Middle frontal gyrus (tissue), 1 donor: ENCODE results near the gene ATF6B.
A peak's percentile ranks its signal among the peaks of the same experiment; 100 is the strongest.

Experiments
- DNase-seq: peaks from one replicate; pipeline ENCODE4 v3.0.0-alpha.2; 2015; ENCODE audit warnings: low spot score; ENCODE audit errors: extremely low spot score

Gene ATF6B

GRCh38 chr6:32127717-32128592 is at the start of gene ATF6B:
Gene ATF6B (minus strand): TSS chr6:32128246. CDS start chr6:32128207, 39 bp downstream.
- peak; percentile 99 for DNase-seq

- no peak for DNase-seq
These were observed 49.2 kb upstream of the ATF6B start for GRCh38 chr6:32177183-32177787.

DNA sequence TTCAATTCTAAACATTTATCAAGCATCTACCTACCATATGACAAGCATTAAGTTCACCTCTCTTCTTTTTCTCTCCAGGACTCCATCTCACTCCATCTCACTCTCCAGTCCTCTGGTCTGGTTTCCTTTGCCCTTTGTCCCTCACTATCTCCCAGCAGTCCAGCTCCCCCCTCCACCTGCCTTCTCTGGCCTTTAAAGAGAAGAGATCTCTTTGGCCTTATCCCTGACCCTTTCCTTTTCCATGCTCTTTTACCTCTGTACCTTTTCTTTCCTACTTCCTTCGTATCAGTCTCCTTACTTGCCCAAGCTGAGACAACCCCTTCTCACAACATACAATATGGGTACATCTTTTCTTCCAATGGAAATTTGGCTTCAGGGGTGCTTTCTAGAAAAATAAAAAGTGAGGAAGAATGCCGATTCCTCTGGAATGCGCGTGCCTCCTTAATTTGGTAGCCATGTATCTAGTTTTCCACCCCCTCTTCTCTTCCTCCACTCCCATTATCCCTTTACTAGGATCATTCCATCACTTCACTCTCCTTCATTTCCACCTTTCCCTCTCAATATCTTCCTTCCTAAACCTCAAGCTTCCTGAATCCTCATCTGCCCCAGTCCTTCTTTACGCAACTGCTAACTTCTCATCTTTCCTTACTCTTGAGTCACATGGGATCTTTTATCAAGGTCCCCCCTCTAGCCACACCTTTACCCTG is 48.6 kb upstream of the ATF6B start:
- DNase-seq = no peak

- DNase-seq = peak; percentile 93
These were observed 47.8 kb upstream of the ATF6B start, which contains the start of gene AGPAT1 for GRCh38 chr6:32175711-32176475. Gene AGPAT1 (minus strand): TSS chr6:32176084. CDS start chr6:32171496, 4,588 bp downstream.

GRCh38 chr6:32175322-32175710 is 47.3 kb upstream of the ATF6B start:
- no peak for DNase-seq

DNA sequence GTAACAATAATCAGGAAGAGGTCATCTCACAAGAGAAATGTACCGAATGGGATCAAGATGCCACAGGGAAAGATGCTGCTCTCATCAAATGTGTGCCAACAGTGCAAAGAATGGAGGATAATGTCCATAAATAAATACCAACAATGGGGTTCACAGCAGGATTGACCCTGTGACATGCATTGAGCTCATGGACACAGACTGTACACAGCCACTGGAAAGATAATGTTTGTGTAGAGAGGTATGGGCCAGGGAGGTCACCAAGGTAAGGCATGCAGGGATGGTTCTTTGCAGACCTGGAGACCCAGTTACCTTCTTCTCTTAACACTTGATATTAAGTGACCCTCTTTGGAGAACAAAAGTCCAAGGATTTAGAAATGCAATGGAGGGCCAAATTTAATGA is 46.4 kb upstream of the ATF6B start:
- no peak for DNase-seq

DNA sequence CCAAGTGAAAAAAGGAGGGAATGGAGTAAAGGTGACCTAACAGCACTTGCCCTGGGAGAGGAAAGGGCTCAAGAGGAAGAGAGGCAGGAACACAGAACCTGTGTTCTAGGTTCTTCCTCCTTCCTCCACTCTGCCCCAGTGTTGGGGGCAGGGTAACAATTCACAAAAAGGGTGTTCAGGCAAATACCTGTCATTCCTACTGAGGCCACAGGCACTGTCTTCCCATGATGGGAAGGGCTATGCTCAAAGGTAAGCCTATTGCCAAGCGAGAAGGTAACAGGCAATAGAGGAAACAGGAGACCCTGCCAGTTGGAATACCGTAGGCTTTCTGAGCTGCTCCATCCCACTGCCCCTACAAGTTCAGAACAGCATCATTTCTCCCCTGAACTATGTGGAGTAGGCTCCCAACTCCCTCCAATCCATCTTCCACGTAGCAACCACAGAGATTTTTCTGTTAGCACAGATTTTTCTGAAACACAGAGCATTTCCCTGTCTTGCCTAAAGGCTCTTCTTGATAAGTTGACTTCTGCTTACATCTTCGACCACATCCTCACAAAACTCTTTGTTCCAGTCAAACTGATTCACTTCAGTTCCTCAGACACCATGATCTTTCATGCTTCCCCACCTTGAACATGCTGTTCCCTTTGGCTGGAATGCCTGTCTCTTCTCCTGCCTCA is 45.1 kb upstream of the ATF6B start:
- no peak for DNase-seq

- no peak for DNase-seq
These were observed 43.2 kb upstream of the ATF6B start for GRCh38 chr6:32171234-32171633.

DNA sequence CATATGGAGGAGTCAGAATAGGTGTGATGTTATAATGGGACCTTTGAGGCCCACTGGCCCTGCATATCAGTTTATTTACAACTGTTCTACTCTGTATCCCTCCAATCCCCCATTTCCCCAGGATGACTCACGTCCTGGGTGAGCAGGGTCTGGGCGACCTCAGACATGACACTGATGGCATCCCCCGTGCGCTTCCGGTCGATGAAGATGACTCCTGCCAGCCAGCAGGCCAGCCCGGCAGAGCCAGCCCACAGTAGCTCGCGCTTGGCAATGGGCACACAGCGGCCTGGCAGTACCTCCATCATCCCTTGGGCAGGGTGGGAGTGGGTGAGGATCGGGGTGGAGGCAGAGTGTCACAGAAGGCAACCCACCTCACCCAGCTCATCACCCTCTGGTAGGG is 42.2 kb upstream of the ATF6B start:
- no peak for DNase-seq

- no peak for DNase-seq
These were observed 41.0 kb upstream of the ATF6B start for GRCh38 chr6:32168807-32169591.

GRCh38 chr6:32168350-32168749 is 40.3 kb upstream of the ATF6B start:
- no peak for DNase-seq

- no peak for DNase-seq
These were observed 39.8 kb upstream of the ATF6B start for GRCh38 chr6:32167761-32168262.

DNA sequence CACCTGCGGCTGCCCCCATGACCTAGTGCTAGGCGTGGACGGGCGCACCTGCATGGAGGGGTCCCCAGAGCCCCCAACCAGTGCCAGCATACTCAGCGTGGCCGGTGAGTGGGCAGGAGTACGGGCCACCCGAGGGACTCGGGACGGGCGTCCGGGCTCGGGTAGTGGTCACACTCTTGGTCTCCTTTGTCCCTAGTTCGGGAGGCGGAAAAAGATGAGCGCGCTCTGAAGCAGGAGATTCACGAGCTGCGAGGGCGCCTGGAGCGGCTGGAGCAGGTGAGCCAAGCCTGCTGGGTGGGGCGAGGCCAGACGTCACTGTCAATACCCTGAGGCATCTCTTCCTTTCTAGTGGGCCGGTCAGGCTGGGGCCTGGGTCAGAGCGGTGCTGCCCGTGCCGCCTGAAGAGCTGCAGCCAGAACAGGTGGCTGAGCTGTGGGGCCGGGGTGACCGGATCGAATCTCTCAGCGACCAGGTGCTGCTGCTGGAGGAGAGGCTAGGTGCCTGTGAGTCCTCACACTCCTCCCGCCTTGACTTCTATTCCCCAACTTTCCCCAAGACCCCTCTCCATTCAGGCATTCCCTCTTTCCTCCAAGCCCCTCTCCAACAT is 39.2 kb upstream of the ATF6B start:
- no peak for DNase-seq

GRCh38 chr6:32166411-32167061 is 38.5 kb upstream of the ATF6B start:
- DNase-seq = no peak

- DNase-seq = no peak
These were observed 36.2 kb upstream of the ATF6B start, which contains the start of gene EGFL8 for GRCh38 chr6:32164295-32164694. Gene EGFL8 (plus strand): TSS chr6:32164595. CDS start chr6:32166166, 1,571 bp downstream.

GRCh38 chr6:32163559-32164258 is 35.7 kb upstream of the ATF6B start:
- DNase-seq = no peak

GRCh38 chr6:32158052-32158451 is 30.0 kb upstream of the ATF6B start:
- DNase-seq = no peak

DNA sequence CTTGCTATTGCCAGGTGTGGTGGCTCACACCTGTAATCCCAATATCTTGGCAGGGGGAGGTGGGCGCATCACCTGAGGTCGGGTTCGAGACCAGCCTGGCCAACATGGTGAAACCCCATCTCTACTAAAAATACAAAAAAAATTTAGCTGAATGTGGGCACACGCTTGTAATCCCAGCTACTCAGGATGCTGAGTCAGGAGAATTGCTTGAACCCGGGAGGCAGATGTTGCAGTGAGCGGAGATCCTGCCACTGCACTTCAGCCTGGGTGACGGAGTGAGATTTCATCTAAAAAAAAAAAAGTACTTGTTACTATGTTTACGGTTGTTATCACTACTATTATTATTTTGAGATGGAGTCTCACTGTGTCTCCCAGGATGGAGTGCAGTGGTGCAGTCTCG is 28.8 kb upstream of the ATF6B start:
- DNase-seq = no peak
